Endothelial cell of umbilical vein (primary cell): ENCODE measurements around the gene PKD1L1.

Experiments used
- EZH2 ChIP-seq: IDR thresholded peaks from 2 replicates; pipeline ENCODE4 v1.6.1; 2012; ENCODE audit warnings: borderline replicate concordance, low read depth, mild to moderate bottlenecking, moderate library complexity, low read length, inconsistent platforms; ENCODE audit not compliant: severe bottlenecking
- MYC ChIP-seq: IDR thresholded peaks from one replicate; pipeline ENCODE4 v1.6.1; 2011; ENCODE audit warnings: mild to moderate bottlenecking, low read depth, low read length
- POLR2A ChIP-seq: IDR thresholded peaks from 2 replicates; pipeline ENCODE4 v1.6.1; 2012; ENCODE audit warnings: low read depth, mild to moderate bottlenecking, control low read depth, low read length
- POLR2AphosphoS5 ChIP-seq: IDR thresholded peaks from 2 replicates; pipeline ENCODE4 v1.6.1; 2012; ENCODE audit warnings: low read depth, mild to moderate bottlenecking, control low read depth, low read length, moderate library complexity; ENCODE audit not compliant: insufficient read depth
- TF ChIP-seq, protein P1 (sequence below), 2 donors: IDR thresholded peaks; 1 replicate in 1 of 2; 2 replicates in 1 of 2; pipeline ENCODE4 v1.5.1; 2011; ENCODE audit warnings: low read length in 2 of 2, mild to moderate bottlenecking in 2 of 2, moderate library complexity in 2 of 2, control low read depth in 1 of 2, inconsistent platforms in 1 of 2, low read depth in 1 of 2; ENCODE audit not compliant: insufficient read depth in 1 of 2; ENCODE audit errors: extremely low read depth in 1 of 2

DNA sequence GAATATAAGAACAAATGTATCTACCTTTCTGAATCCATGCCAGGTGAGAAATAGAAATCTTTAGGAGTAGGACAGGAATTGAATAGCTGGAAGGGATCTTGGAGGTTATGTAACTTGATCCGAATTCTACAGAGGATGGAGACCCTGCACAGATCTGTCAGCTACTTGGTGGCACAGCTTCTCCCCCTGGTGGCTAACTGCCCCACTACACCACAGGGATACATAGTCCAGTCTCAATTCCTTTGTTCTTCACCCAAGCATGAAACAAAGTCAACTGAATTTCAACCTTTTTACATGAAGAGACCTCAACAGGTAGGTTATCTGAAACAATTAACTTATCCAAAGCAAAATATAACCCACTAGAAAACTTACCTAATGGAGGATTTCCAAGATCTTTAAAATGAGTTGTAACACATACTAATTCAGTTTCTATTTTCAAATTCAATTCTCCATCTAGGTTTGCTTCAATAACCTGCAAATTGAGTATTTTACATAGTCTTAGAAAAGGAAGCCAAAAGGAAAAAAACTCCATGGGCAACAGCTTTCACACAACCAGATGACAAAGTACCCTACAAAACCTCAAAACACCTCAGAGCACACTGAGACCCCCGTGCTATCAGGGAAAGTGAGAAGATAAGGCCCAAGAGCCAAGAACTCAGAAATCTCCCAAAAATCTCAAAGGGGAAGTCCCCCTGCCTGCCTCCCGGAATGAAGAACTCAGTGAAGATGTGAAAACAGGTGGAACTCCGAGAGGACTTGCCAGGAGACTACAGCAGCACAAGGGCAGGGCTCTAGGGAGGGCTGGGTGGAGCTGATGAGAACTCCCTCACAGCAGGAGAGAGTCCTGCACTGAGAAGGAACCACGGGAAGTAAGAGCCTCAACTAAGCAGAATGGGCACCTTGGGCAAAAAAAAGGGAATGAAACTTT lies 20.8 kb upstream of the PKD1L1 start:
- TF ChIP-seq EZH2, result no peak
- TF ChIP-seq, protein P1, sequence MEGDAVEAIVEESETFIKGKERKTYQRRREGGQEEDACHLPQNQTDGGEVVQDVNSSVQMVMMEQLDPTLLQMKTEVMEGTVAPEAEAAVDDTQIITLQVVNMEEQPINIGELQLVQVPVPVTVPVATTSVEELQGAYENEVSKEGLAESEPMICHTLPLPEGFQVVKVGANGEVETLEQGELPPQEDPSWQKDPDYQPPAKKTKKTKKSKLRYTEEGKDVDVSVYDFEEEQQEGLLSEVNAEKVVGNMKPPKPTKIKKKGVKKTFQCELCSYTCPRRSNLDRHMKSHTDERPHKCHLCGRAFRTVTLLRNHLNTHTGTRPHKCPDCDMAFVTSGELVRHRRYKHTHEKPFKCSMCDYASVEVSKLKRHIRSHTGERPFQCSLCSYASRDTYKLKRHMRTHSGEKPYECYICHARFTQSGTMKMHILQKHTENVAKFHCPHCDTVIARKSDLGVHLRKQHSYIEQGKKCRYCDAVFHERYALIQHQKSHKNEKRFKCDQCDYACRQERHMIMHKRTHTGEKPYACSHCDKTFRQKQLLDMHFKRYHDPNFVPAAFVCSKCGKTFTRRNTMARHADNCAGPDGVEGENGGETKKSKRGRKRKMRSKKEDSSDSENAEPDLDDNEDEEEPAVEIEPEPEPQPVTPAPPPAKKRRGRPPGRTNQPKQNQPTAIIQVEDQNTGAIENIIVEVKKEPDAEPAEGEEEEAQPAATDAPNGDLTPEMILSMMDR (IDR thresholded peaks at IDR 0.05; ENCODE audit: extremely low read depth in 1 of 2, insufficient read depth in 1 of 2, low read depth in 1 of 2, low read length in 2 of 2), result peak; percentile 91 to 95
- TF ChIP-seq POLR2AphosphoS5, result no peak
- no peak for TF ChIP-seq MYC
- no peak for TF ChIP-seq POLR2A
